ENCODE results near the gene OR4K5.
"Not testable (repeated sequence)": the region's sequence is repeated elsewhere in the genome, so short reads cannot be mapped to it uniquely, and the experiment has no call there.

Gene OR4K5, protein sequence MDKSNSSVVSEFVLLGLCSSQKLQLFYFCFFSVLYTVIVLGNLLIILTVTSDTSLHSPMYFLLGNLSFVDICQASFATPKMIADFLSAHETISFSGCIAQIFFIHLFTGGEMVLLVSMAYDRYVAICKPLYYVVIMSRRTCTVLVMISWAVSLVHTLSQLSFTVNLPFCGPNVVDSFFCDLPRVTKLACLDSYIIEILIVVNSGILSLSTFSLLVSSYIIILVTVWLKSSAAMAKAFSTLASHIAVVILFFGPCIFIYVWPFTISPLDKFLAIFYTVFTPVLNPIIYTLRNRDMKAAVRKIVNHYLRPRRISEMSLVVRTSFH

DNA sequence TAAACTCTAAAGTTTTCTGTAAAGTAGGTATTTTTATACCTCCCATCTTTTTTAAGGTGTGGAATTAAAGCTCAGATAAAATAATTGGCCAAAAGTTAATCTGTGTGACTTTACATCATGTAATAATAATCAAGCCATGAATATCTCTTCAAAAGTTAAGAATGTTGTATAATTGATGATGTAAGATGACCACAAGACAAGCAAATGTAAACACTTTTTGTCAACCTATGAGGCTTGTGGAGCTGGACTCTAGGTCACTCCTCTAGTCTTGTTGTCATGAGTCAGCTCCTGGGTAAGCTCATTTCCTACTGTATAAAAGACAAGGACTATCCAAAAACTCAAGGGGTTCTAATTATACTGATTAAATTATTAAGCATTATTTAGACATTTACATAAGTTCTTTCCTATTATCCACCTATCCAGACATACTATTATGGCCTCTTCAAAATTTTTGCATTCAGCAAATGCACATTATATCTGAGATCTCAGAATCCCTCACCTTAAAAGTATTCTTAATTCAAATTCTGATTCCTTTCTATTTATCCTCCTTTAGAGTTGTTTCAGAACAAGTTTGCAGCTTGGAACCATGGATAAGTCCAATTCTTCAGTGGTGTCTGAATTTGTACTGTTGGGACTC, at the start of gene OR4K5:
TSS of gene OR4K5 (plus strand) at position 587 of the 637 bp plus-strand sequence. CDS start at position 587, 0 bp downstream.
- DNase-seq (ENCODE audit: low spot score): no peak

DNA sequence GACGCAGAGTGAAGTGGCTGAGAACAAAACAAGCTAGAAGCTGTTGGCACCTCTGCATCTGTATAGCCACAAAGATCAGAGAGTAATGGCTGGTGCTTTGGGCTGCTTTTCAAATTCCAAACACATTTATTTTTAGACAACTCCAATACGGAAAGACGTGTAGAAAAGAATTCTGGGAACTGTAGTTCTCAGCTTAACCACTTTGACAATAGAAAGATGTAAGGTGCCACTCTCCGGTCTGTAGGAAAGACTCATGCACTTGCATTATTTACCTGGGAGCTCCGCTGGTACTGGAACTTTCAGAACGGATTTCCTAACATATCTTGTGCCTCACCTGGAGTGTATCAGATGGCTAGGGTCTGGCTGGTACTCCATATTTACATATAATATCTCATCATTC, 47.2 kb upstream of the OR4K5 start:
- no peak for DNase-seq (ENCODE audit: low spot score)

DNA sequence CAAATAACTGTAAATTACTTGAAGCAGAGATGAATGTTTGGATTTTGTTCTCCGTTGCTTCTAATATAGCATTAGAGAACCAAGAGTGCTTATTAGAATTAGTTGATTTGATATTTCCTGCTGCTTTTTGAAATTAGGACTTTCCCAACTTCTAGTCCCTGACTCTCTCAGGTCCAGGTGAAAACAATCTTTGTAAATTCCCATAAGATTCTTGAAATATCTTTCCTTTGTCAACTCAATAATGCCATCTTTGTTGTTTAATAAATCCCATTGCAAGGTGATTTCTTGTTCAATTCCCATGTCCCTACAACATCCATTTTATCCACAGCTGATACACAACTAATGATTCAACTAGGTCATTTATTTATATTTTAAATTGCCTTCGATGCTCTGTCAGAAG, 45.6 kb upstream of the OR4K5 start, which contains the start of gene OR4K2:
TSS of gene OR4K2 (plus strand) at position 301 of the 400 bp plus-strand sequence. CDS start 1,126 bp downstream, outside the sequence.
- no peak for DNase-seq (ENCODE audit: low spot score)

DNA sequence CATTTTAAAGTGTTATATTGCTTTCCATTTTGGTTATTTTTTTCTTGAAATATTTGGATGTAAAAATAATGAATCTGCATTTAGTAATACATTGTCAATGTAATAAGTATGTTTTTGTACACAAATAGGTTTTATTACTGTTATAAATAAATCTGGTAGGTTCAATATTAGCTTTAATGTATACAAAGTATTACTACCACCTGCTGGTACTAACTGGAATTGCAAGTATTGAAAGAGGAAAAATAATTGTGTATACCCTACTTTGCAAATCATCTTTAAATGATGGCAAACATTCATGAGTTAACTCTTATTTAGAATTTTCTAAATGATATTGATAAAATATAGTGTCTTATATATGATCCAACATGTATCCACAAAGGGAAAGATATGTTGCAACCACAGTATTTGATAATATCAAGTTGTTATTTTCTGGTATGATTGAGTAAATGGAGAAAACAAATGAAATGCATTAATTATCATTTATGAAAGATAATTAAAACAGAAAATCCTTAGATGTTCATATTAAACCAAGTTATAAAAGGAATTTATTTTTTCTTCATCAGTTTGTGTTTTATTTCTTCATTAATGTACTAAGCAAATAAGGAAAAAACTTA, 42.3 kb upstream of the OR4K5 start:
- DNase-seq (ENCODE audit: low spot score): no peak

DNA sequence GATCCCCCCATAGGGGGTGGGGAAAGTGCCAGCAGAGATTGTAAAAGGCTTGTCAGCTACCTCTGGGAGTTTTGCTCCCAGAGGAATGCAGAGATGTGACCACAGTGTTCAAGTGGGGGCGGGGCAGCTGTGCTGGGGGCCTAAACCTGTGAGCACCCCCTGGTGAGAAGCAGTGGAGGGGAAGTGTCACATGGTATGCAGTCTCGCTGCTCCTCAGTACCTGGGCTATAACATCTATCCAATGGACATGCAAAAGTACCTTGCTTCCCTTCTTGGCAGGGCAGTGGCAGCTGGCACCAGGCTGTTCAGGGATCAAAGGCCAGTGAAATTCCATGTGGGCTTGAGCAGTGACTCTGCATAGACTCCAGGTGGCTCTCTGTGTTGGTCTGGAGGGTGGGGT, 25.1 kb upstream of the OR4K5 start:
- no peak for DNase-seq (ENCODE audit: low spot score)

DNA sequence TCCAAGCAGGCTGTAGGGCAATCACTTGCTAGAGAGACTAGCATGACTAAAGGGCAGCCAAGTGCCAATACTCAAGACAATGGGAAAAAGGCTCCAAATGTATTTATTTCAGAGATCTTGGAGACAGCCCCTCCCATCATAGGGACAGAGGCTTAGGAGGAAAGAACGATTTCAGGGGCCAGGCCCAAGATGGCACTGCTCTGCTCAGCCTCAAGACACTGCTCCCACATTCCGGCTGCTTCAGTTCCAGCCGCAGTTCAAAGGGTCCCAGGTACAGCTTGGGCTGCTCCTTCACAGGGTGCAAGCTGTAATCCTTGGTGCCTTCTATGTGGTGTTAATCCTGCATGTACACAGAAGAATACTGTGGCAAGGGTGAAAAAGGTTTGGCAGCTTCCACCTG, 19.4 kb upstream of the OR4K5 start:
- DNase-seq (ENCODE audit: low spot score): no peak

DNA sequence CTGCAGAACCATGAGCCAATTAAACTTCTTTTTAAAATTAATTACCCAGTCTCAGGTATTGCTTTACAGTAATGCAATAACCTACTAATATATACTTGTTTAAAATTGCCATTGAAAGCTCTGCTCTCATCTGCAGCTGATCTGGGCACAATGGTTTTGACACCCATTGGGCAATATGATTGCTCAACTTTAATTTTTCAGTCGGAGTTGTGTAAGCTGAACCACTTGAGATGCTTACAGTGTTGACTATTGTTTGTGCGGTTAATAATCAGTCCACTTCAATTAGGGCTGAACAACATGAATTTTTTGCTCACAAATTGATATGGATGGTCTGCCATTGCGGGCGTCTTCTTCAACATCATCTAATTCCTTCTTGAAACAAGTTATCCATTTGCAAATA, 18.0 kb upstream of the OR4K5 start:
- DNase-seq (ENCODE audit: low spot score): no peak

DNA sequence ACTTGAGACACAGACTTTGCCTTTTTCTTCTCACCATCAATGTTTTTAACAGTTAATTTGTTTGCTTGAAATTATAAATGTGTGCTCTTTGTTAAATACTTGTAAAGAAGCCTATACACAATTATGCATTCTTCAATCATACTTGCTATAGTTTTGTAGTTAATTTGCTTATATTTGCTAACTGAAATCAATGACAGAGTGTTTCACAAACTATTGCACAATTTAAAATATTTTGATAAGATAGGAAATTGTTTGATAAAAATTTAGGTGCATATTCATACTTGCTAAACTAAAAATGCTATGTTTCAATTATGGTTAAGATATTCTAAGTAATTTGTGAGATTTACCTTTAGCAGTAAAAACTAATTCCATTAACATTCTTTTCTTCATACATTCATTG, 13.7 kb upstream of the OR4K5 start:
- DNase-seq (ENCODE audit: low spot score): no peak

DNA sequence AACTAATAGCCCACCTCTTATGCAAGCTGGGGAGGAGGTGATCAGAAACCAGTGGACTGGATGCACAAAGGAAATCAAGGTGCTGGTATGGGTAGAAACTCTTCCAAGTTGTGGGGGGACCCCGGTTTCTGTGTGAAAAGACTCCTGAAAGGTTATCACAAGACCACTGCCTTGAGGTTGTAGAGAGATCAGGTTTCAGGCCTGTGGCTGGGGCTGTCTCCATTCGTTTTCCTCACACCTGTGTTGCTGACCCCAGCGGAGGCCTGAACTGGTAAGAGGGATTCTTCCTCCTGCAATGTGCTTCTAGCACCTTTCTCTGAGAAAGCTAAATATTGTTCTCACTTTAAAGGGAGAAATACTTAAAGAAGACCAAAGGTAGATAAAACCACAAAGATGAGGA, 9.3 kb upstream of the OR4K5 start:
- no peak for DNase-seq (ENCODE audit: low spot score)

DNA sequence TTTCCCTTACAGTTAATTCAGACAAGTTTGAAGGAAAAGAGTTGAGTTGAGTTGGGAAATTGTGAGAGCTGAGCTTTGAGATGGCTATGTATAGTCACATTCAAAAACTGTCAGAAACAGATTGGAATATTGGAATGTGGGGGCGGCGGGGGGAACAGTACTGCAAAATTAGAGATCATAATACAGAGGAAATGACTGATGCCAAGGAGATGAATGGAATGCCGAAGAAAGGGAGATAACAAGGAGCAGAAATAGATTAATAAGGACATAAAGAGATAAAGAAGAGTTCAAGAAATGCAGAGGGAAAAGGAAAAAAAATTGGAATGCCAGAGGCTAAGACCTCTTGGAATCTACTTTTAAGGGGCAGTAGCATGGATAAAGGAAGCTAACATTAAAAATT, 3.2 kb upstream of the OR4K5 start:
- no peak for DNase-seq (ENCODE audit: low spot score)

DNA sequence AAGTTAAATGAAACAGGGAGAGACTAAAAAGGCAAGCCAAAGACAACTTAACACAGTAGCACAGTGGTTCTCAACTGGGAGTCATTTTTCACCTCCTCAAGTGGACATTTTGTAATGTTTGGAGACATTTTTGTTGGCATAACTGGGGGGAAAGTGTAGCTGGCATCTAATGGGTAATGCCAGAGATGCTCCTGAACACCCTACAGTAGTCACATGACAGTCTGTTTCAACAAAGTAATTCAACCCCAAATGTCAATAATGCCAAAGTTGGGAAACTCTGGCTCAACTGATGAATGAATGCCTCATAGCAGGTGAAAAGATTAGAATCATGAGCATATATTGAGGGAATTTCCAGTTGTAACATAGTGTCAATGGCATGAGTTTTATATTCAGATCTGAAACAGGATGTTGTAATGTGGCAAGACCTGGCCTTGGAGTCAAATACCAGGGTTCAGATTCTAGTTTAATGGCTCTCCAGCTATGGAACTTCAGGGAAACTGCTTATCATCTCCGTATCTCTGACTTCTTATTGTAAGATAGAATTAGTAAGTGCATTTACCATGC, 2.4 kb upstream of the OR4K5 start:
- DNase-seq (ENCODE audit: low spot score): no peak

DNA sequence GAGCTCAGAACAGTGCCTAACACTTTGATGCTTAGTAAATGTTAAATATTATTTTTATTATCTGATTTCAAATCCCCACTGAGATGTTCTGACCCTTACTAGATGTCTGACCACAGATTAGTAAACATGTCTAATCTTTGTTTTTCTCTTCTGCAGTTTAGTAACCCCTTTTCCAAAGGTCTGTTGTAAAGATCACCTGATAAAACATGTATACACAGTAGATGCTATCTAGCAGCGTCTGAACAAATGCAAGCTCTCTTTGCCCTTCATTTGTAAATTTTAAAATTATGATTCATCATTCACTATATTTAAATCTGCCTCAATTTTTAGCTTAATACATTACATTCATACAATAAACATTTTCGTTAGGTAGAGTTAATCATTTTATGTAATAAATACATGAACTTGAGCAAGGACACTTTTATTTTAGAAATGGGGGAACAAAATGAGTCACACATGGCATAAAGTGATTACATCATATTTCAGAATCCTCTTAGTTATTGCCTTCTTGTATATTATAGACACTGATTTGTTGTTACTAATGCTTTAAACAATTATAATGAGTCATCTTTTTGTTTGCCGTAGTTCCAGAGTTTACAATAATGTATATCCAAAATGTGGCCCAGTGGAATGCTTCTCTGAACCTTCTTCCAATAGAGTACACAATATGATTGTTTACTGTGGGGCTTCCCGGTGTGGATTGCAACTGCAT, 1.7 kb upstream of the OR4K5 start:
- DNase-seq (ENCODE audit: low spot score): no peak

DNA sequence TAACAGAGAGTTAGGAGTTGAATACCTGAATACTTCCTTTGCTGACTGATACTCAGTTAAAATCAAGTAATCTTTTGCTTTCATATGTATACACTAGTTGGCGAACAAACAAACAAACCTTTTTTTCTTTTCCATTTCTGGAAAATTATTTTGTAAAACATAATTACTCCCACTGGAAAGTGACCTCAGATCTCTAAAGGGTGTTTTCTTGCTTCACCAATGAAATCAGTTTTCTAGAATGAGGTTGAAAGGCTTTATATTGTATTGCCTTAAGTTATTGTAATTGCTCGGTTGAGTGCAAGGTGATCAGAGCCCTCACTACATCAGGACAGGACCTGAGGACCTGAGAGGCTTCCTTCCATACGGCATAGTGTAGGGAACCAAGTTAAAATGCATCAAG, 10.2 kb downstream of the OR4K5 start, which contains the start of gene OR4K1:
TSS of gene OR4K1 (plus strand) at position 301 of the 400 bp plus-strand sequence. CDS start 4,750 bp downstream, outside the sequence.
- DNase-seq (ENCODE audit: low spot score): no peak

DNA sequence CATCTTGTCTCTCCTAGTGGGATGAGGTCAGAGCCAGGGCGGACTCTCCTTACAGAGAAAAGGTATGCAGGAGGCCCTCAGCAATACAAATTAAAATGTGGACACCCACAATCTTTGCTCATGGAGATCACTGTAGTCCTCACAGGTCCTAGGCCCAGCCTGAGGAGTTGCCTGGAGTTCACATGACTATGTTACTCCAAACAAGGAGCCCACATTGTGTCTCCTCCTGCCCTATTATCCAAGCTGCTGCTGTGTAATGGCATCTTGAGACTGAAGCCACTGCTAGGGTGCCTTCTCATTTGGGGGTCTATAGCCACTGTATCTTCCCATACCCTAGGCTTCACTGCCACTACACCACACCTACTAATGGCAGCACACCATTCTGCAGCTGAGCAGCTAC, 21.3 kb downstream of the OR4K5 start:
- no peak for DNase-seq (ENCODE audit: low spot score)

DNA sequence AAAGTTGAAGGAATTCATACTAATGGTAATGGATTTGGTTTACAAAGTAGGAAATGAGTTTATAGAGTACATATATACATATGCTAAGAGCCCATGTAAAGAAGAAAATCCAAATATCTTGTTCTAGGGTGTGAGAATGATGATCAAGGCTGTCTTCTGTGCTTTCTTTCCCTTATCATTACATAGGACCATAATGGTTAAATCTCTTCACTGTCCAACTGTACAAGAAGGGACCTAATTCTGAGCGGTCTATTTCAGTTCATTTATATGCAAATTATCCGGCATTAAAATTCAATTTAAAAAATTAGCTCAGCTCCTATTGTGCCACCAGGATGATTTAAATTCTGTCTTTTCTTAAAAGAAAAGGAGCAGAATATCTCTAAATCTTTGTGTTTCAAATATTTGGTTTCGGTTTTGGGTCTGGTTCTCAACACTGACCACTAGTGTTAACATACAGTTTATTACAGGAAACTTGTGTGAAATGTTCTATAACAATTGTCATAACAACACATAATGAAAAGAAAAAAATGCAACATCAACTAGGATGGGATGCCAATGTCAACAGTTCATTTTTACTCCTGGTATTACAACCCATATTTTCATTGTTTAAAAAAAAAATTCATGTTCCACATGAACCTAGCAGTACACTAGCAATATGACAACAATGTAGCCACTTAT, 27.1 kb downstream of the OR4K5 start:
- DNase-seq (ENCODE audit: low spot score): no peak

DNA sequence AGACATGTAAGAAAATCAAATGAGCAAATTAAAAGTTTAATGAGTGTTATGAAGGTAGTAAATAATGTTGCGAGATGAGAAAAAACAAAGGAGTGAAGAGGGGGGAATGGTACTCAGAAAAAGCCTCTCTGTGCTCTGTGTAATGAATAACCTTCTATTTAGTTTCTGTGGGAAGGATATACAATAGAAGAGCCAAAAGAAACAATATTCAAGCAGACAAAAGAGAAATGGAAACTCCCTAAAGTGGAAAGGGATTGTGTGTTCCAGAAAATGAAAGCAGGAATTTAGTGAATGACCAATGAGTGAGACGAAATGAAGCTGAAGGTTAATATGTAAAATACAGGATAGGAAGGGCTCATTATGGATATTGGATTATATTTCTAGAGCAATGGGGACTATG, 28.8 kb downstream of the OR4K5 start:
- no peak for DNase-seq (ENCODE audit: low spot score)

DNA sequence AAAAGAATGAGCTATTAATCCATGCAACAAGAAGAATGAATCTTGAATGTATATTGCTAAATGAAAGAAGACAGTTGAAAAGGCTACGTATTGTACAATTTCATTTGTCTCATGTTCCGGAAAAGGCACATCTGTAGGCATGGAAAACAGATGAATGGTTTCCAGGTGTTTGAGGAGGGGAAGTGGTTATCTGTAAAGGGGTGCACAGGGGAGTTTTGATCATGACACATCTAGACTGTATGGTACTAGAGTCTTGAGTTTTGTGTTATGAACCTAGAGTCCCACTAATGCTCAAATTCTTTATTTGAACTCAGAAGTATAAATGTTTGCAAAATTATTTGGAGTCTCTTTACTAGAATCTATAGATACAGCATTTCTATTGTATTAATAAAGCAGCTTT, 49.3 kb downstream of the OR4K5 start:
- DNase-seq (ENCODE audit: low spot score): not testable (repeated sequence)

All from CD4-positive, alpha-beta T cell treated with Interleukin-6 at 100 ng/mL for 8 hours (primary cell).